RWPE1 (cell line): ENCODE measurements around the gene GBGT1.

Source experiments
- CTCF ChIA-PET: fragments of 350-600 bp; sonication (Branson Sonifier 250); formaldehyde crosslinking; extraction: SDS; loops from one replicate; lab custom pipeline; 2021; lab: Yijun Ruan, JAX
- POLR2A ChIA-PET: fragments of 400-600 bp; formaldehyde crosslinking; extraction: SDS; loops from one replicate; lab custom pipeline; 2020; ENCODE audit warnings: antibody characterized with exemption; ENCODE audit not compliant: low non-redundant PET; lab: Yijun Ruan, JAX
- DNase-seq: peaks from one replicate; pipeline ENCODE4 v3.0.0; 2012; ENCODE audit warnings: low spot score
- H3K27ac ChIP-seq: fragments of 450-650 bp; 2 replicates; pipeline ENCODE4 v1.5.1; 2017
- CTCF ChIP-seq: fragments of 450-650 bp; conservative IDR thresholded peaks from 2 replicates; pipeline ENCODE4 v1.5.1; 2017; ENCODE audit warnings: low read depth, mild to moderate bottlenecking

Gene GBGT1

GRCh38 chr9:133118568-133118967, 45.1 kb downstream of the GBGT1 start:
- ChIA-PET POLR2A (no interaction called here), CTCF (interaction anchor here (0.5 to 2.5 kb wide), 6 partner anchors 15 to 70 kb away, joined by 3 to 21 read pairs (median 6); no protein-coding TSS in a partner anchor)
- DNase-seq: no peak
- TF ChIP-seq CTCF: no peak
- peak overlapping the region; percentile 93 for H3K27ac ChIP-seq

GRCh38 chr9:133118179-133118520, 45.6 kb downstream of the GBGT1 start:
- DNase-seq: no peak
- H3K27ac ChIP-seq: peak overlapping the region; percentile 93
- no peak for TF ChIP-seq CTCF
- POLR2A ChIA-PET: no interaction called here
- CTCF ChIA-PET: interaction anchor here (0.5 to 2.5 kb wide), 6 partner anchors 16 to 70 kb away, joined by 3 to 21 read pairs (median 7); no protein-coding TSS in a partner anchor

- POLR2A ChIA-PET: interaction anchor here (1.1 kb wide), 1 partner anchor 32 kb away, joined by 5 read pairs; no protein-coding TSS in a partner anchor
- CTCF ChIA-PET: interaction anchor here (0.6 to 2.5 kb wide), 10 partner anchors 10 to 69 kb away, joined by 3 to 21 read pairs (median 4); no protein-coding TSS in a partner anchor
- DNase-seq: no peak
- no peak for TF ChIP-seq CTCF
- H3K27ac ChIP-seq: peak overlapping the region; percentile 93
Measured at GRCh38 chr9:133117271-133118178, 46.2 kb downstream of the GBGT1 start.

- peak overlapping the region; percentile 93 for H3K27ac ChIP-seq
- CTCF ChIA-PET: interaction anchor here (0.6 to 1.3 kb wide), 6 partner anchors 11 to 113 kb away, joined by 3 to 8 read pairs (median 3); no protein-coding TSS in a partner anchor
- no peak for DNase-seq
- TF ChIP-seq CTCF: no peak
- POLR2A ChIA-PET: interaction anchor here (1.1 kb wide), 1 partner anchor 33 kb away, joined by 5 read pairs; no protein-coding TSS in a partner anchor
Measured at GRCh38 chr9:133116346-133117231, 47.1 kb downstream of the GBGT1 start.

- no peak for TF ChIP-seq CTCF
- POLR2A ChIA-PET: no interaction called here
- CTCF ChIA-PET: interaction anchor here (3.3 to 7.8 kb wide), 2 partner anchors 28 to 31 kb away, joined by 19 to 58 read pairs; no protein-coding TSS in a partner anchor
- DNase-seq: no peak
- H3K27ac ChIP-seq: peak overlapping the region; percentile 93
Measured at GRCh38 chr9:133115604-133116345, 47.9 kb downstream of the GBGT1 start.
